Memory B cell (primary cell): ENCODE results near the gene EFS.
A peak's percentile ranks its signal among the peaks of the same experiment; 100 is the strongest.

ENCODE experiments used
- ATAC-seq: fragments of 150-1000 bp; cut with Tn5 transposase; 2 replicates; pipeline ENCODE4 v1.10.0; 2021; ENCODE audit warnings: low read depth, mild to moderate bottlenecking, moderate library complexity
- DNase-seq, 2 donors: peaks; one replicate each; pipeline ENCODE4 v3.0.0; 2022; ENCODE audit warnings: low spot score in 2 of 2
- H3K27ac Mint-ChIP-seq: one replicate; pipeline ENCODE4 v1.8.0; 2022; ENCODE audit warnings: mild to moderate bottlenecking, moderate library complexity, mixed read lengths
- H3K27me3 Mint-ChIP-seq: one replicate; pipeline ENCODE4 v1.8.0; 2022; ENCODE audit warnings: mixed read lengths
- H3K36me3 Mint-ChIP-seq: one replicate; pipeline ENCODE4 v1.8.0; 2022; ENCODE audit warnings: mild to moderate bottlenecking, mixed read lengths
- H3K4me1 Mint-ChIP-seq: one replicate; pipeline ENCODE4 v1.8.0; 2022; ENCODE audit warnings: mixed read lengths
- H3K4me3 Mint-ChIP-seq: one replicate; pipeline ENCODE4 v1.8.0; 2022; ENCODE audit warnings: mild to moderate bottlenecking, moderate library complexity, mixed read lengths
- H3K9me3 Mint-ChIP-seq: one replicate; pipeline ENCODE4 v1.8.0; 2022; ENCODE audit warnings: mixed read lengths

Gene EFS

DNA sequence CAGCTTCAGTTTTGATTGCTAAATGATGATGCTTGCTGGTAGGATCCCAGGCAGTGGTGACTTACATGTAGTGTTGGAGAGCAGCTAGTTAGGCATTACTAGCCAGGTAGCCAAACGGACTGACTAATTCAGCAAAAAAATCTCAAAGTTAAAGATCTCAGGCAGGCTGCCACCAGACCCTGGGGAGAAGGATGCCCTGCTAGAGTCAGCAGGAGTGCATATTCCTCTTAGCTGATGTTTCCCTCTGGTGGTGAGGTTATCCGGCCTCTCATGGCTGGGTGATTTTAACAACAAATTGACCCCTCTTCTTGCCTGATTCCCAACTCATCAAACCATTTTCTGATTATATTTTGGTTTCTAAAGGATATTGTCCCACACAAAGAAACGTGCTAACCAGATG is 2.8 kb downstream of the EFS start:
- ATAC-seq = no peak
- Mint-ChIP-seq H3K36me3 (no peaks in the 10 kb centered on the region), H3K27ac (no peak overlapping the region), H3K4me1 (no peaks in the 10 kb centered on the region), H3K9me3 (no peaks in the 10 kb centered on the region), H3K27me3 (peaks cover 20% of the 10 kb centered on the region), H3K4me3 (no peak overlapping the region)
- no peak for DNase-seq

DNA sequence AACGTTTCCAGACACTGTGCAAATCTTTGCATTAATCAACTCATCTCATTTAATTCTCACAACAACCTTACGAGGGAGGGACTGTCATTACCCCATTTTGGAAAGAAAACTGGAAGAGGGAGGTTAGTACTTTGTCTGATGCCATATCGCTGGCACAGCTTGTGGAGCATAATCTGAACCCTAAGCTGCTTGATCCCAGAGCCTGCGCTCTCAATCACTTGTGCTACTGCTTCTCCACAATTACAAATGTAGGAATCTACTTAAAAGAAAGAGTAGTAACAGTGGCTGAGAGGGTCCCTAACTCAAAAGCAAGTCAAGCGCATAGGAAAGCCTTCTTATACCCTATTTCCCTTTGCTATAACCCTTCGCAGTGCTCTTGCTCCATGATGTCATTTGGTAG is 3.2 kb downstream of the EFS start:
- Mint-ChIP-seq H3K27me3 (peaks cover 16% of the 10 kb centered on the region), H3K27ac (no peak overlapping the region), H3K36me3 (no peaks in the 10 kb centered on the region), H3K4me1 (no peaks in the 10 kb centered on the region), H3K9me3 (no peaks in the 10 kb centered on the region), H3K4me3 (no peak overlapping the region)
- DNase-seq (no peak), ATAC-seq (no peak)

- no peaks in the 10 kb centered on the region for H3K36me3 Mint-ChIP-seq
- ATAC-seq (no peak), DNase-seq (no peak)
- no peaks in the 10 kb centered on the region for H3K9me3 Mint-ChIP-seq
- H3K27me3 Mint-ChIP-seq = peaks cover 12% of the 10 kb centered on the region
- no peaks in the 10 kb centered on the region for H3K4me1 Mint-ChIP-seq
- H3K27ac Mint-ChIP-seq = no peak overlapping the region
- H3K4me3 Mint-ChIP-seq = no peak overlapping the region
Observed at GRCh38 chr14:23361320-23361719, 3.7 kb downstream of the EFS start.

- ATAC-seq (no peak), DNase-seq (no peak)
- Mint-ChIP-seq H3K4me1 (no peaks in the 10 kb centered on the region), H3K9me3 (no peaks in the 10 kb centered on the region), H3K4me3 (no peak overlapping the region), H3K36me3 (no peaks in the 10 kb centered on the region), H3K27ac (no peak overlapping the region), H3K27me3 (peaks cover 16% of the 10 kb centered on the region)
Observed at GRCh38 chr14:23360496-23360895, 4.5 kb downstream of the EFS start.

DNA sequence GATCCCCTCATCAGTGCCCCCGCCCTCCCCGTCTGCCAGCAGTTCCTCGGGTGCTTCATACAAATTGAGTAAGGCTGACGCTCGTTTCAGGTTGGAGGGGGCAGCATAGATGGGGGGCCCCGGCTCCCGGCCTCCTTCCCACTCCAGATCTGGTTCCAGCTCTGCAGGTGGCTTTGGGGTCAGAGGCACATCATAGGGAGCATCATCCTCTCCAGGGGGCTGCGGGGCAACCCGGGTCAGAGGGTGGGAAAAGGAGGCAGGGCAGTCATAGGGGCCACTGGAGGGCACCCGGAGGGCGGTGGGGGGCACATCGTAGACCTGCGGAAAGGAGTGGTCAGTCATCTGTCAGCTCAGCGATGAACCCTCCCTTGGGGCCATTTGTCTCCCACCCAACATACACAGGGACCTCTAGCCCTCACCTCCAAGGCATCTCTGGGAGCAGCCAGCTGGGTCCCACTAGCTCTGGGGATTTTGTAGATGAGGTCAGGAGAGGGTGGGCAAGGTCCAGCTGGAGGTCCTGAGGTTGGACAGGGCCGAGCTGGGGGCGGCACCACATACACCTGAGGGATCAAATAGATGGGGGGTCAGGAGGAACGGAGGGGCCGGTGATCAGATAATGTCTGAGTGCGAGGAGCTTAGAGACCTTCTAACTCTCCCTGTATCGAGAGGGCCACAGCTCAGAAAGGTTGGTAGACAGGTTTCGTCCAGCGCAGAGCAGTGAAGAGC is 5.1 kb downstream of the EFS start:
- H3K36me3 Mint-ChIP-seq = no peaks in the 10 kb centered on the region
- peaks cover 22% of the 10 kb centered on the region for H3K27me3 Mint-ChIP-seq
- no peak overlapping the region for H3K27ac Mint-ChIP-seq
- no peak for ATAC-seq
- DNase-seq = no peak
- H3K9me3 Mint-ChIP-seq = no peaks in the 10 kb centered on the region
- no peaks in the 10 kb centered on the region for H3K4me1 Mint-ChIP-seq
- no peak overlapping the region for H3K4me3 Mint-ChIP-seq

DNA sequence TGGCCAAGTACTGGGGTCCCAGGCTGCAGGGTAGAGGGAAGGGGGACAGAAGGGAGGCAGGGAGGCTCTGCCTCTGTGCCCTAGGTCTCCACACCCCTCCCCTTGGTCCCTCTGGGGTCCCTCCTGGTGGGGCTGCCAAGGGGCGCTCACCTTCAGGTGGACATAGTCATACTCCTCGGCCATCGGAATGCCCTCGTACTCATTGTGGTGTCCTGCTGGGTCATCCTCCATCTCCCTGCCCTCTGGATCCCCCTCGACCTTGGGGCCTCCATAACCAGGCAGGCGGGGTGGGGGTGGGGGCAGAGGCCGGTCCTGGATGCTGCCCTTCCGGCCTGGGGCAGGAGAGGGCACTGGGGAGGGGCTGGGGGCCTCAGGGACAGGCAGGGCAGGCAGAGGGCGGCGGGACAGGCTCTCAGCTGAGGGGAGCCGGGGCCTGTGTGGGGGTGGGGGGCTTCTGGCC is 5.8 kb downstream of the EFS start:
- Mint-ChIP-seq H3K4me1 (no peaks in the 10 kb centered on the region), H3K36me3 (no peaks in the 10 kb centered on the region), H3K27me3 (peaks cover 19% of the 10 kb centered on the region), H3K4me3 (no peak overlapping the region), H3K27ac (no peak overlapping the region), H3K9me3 (no peaks in the 10 kb centered on the region)
- no peak for DNase-seq
- ATAC-seq = no peak

- no peak overlapping the region for H3K4me3 Mint-ChIP-seq
- H3K27ac Mint-ChIP-seq = no peak overlapping the region
- no peaks in the 10 kb centered on the region for H3K9me3 Mint-ChIP-seq
- ATAC-seq (no peak), DNase-seq (no peak)
- no peaks in the 10 kb centered on the region for H3K36me3 Mint-ChIP-seq
- no peaks in the 10 kb centered on the region for H3K4me1 Mint-ChIP-seq
- peaks cover 24% of the 10 kb centered on the region for H3K27me3 Mint-ChIP-seq
Observed at GRCh38 chr14:23358553-23359166, 6.3 kb downstream of the EFS start.

GRCh38 chr14:23358042-23358441 is 6.9 kb downstream of the EFS start:
- Mint-ChIP-seq H3K9me3 (no peaks in the 10 kb centered on the region), H3K36me3 (no peaks in the 10 kb centered on the region), H3K27ac (no peak overlapping the region), H3K4me3 (no peak overlapping the region), H3K4me1 (peaks cover under 1% of the 10 kb centered on the region), H3K27me3 (peaks cover 31% of the 10 kb centered on the region)
- ATAC-seq (no peak), DNase-seq (no peak)

- no peak overlapping the region for H3K27ac Mint-ChIP-seq
- H3K4me1 Mint-ChIP-seq = peaks cover 4% of the 10 kb centered on the region
- ATAC-seq (no peak), DNase-seq (no peak)
- H3K36me3 Mint-ChIP-seq = no peaks in the 10 kb centered on the region
- no peaks in the 10 kb centered on the region for H3K9me3 Mint-ChIP-seq
- no peak overlapping the region for H3K4me3 Mint-ChIP-seq
- H3K27me3 Mint-ChIP-seq = peaks cover 33% of the 10 kb centered on the region
Observed at GRCh38 chr14:23357261-23357660, 7.7 kb downstream of the EFS start.

DNA sequence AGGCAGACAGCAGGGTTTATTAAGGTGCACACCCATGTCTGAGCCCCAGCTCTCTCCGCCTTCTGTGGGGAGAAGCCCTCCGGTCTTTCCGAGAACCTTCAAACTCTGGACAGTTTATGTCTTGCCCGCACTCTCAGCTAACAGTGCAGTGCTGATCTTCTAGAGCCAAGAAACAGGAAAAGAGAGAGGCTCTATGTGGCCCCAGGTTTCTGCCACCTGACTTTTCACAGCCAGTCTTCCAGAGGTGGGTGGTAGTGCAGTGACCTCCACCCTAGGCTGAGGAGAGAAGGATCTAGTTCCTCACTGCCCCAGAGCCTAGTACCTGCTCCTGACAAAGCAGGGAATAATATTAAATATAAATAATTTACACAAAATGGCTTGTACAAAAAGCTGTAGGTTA is 8.3 kb downstream of the EFS start:
- Mint-ChIP-seq H3K4me3 (no peak overlapping the region), H3K27me3 (peaks cover 33% of the 10 kb centered on the region), H3K9me3 (no peaks in the 10 kb centered on the region), H3K27ac (no peak overlapping the region), H3K4me1 (peaks cover 4% of the 10 kb centered on the region), H3K36me3 (no peaks in the 10 kb centered on the region)
- ATAC-seq (no peak), DNase-seq (no peak)

DNA sequence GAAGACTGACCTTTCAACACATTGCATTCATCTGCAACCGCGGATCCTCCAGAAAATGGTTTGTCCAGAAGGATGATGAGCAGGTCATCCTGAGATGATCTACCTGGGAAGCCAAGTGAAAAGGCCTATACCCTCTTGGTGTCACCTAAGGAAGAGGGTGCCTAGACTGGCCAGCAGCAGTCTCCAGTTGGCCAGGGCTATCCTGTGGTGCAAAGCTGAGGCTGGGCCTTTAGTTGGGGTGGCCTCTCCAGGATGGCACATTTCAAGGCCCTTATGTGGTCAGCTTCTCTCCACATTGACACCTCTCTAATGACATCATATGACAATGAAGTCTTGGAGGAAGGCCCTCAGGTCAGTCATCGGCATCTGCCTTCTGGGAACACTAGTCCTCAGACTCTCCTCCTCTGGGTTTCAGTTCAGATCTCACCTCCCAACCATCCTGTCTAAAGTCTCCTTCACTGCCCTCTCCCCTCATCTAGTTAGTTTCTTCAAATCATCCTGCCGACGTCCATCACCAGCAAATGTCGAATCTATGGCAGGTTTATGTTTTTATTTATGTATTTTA is 9.0 kb downstream of the EFS start:
- Mint-ChIP-seq H3K36me3 (no peaks in the 10 kb centered on the region), H3K4me1 (peaks cover 7% of the 10 kb centered on the region), H3K27ac (no peak overlapping the region), H3K27me3 (peaks cover 36% of the 10 kb centered on the region), H3K4me3 (no peak overlapping the region), H3K9me3 (no peaks in the 10 kb centered on the region)
- no peak for DNase-seq
- ATAC-seq = no peak

GRCh38 chr14:23354990-23355389 is 10.0 kb downstream of the EFS start:
- H3K27ac Mint-ChIP-seq = no peak overlapping the region
- ATAC-seq = no peak
- H3K9me3 Mint-ChIP-seq = no peaks in the 10 kb centered on the region
- H3K27me3 Mint-ChIP-seq = peaks cover 42% of the 10 kb centered on the region
- H3K4me1 Mint-ChIP-seq = peaks cover 7% of the 10 kb centered on the region
- H3K36me3 Mint-ChIP-seq = peaks cover 3% of the 10 kb centered on the region
- no peak overlapping the region for H3K4me3 Mint-ChIP-seq
- no peak for DNase-seq

DNA sequence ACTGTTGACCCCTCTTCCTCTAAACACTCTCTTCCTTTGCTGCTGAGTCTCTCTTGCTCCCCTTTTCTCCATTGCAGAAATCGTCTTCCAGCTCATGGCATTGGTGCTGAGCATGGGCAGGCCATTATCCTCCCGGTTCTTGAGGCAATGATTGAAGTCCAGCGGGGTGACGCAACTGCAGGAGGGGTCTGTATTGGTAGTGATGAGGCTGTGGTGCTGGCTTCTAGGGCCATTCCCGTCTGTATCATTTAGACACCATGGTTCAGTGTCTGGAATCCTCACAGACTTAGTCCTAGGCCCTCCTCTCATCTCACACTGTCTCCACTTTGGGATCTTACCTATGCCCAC is 11.6 kb downstream of the EFS start:
- peak overlapping the region; percentile 67 for H3K4me3 Mint-ChIP-seq
- ATAC-seq (no peak), DNase-seq (no peak)
- peaks cover 44% of the 10 kb centered on the region for H3K27me3 Mint-ChIP-seq
- H3K36me3 Mint-ChIP-seq = peaks cover 3% of the 10 kb centered on the region
- H3K9me3 Mint-ChIP-seq = no peaks in the 10 kb centered on the region
- no peak overlapping the region for H3K27ac Mint-ChIP-seq
- H3K4me1 Mint-ChIP-seq = peaks cover 7% of the 10 kb centered on the region

DNA sequence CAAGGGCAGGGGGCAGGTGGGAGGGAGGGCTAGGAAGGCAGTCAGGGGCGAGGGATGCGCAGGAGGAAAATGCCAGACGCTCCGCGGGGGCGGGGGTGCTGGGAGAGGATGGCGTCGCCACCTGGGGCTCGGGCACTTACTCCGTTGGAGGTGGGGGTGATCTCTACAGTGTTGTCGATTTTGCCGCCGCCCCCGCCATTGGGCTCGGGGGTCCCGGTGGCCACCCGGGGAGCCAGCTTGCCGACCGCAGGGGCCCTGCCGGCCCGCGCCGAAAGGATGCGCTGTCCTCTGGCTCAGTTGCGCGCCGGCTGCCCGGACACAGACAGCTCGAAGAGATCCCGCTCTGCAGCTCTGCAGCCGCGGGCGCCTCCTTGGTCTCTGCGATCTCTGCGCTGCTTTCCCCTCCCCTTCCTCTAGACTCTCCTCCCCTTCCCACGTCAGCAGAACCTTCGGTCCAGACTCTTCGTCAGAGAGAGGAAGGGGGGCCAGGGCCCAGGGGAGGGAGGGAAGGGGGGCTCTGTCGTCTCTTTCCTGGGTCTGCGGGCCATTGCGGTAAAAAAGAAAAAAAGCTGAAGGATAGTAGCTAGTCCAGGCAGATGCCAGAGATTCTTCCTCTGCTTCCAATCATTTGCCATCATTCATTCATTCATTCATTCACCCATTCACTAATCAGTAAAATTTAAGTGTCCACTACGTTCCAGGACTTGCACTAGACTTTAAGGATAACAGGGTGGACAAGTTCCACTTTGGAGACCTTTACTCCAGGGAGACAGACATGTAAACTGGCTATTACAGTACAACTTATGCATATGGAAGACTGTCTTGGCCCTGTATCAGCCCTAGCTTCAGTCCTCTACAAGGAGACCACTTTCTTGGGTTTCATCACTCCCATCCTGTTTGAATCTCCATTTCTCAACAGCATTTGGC is 12.2 kb downstream of the EFS start, which contains the start of gene SLC22A17:
Gene SLC22A17 (minus strand): TSS at position 382 of the 927 bp plus-strand sequence.
- Mint-ChIP-seq H3K27ac (no peak within 1 kb of the TSS), H3K27me3 (peaks cover 44% of the 10 kb centered on the region), H3K4me3 (peak within 1 kb of the TSS; percentile 67), H3K36me3 (peaks cover 3% of the 10 kb centered on the region), H3K9me3 (no peaks in the 10 kb centered on the region), H3K4me1 (peaks cover 7% of the 10 kb centered on the region)
- DNase-seq (peak in 1 of 2 donors; percentile 30), ATAC-seq (peak; percentile 86)
